ENCODE measurements around the gene ADAMTSL2. TPM values are rescaled to one million over a fixed set of nuclear protein-coding genes. Genes with fewer than 3 reads are reported as not detected.

Gene ADAMTSL2
- total RNA-seq, 4 donors from 2014 or later, result 0.64 to 2.4 (median 1.5) TPM

- intact Hi-C loops (cut with DNase I; ENCODE audit: low total_unique reads), result loop anchor here (1.0 kb wide), 1 partner anchor 44 kb away; no protein-coding TSS in a partner anchor
Observed at GRCh38 chr9:133528876-133529241, 5.6 kb upstream of the ADAMTSL2 start.

DNA sequence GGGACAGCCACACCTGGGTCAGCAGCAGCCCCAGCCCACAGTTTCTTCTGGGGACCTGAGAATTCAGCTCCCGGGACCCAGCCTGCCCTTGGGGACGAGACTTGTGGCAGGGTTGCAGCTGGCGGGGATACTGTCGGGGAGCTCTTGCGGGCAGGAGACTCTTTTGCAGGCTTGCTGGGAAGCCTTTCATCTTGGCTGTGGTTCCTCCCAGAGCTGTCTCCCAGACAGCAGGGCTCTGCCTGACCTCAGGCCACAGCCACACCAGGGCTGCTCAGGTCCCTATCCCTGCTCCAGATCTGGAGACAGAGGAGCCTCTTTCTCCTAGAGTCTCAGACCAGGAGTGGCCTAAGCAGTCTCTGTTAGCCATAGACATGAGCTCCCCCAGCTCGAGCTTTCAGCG is 5.0 kb upstream of the ADAMTSL2 start:
- H3K4me3 ChIP-seq, result no peak overlapping the region
- no peaks in the 10 kb centered on the region for H3K9me3 ChIP-seq
- H3K4me1 ChIP-seq, result peaks cover 8 to 35% (median 18%) of the 10 kb centered on the region in 4 donors
- in situ Hi-C loops (cut with MboI; ENCODE audit: low pct_ligation_motif_present in 1 of 4, low pct_unique_long_range_greater_than_20kb in 1 of 4, low sequenced_read_pairs in 3 of 4) (loop anchor here in 1 of 4 donors (25.0 kb wide), 1 partner anchor 183 kb away; no protein-coding TSS in a partner anchor), intact Hi-C loops (cut with DNase I; ENCODE audit: low total_unique reads) (no loop called here)
- no peaks in the 10 kb centered on the region for H3K36me3 ChIP-seq
- no peak overlapping the region for H3K27ac ChIP-seq
- H3K27me3 ChIP-seq, result peaks cover 21% of the 10 kb centered on the region
- WGBS, 2 donors (ENCODE audit: low coverage in 1 of 2), result 60 to 74% methylated on average over 1 to 6 of the region's 7 CpGs
- TF ChIP-seq, protein P1, sequence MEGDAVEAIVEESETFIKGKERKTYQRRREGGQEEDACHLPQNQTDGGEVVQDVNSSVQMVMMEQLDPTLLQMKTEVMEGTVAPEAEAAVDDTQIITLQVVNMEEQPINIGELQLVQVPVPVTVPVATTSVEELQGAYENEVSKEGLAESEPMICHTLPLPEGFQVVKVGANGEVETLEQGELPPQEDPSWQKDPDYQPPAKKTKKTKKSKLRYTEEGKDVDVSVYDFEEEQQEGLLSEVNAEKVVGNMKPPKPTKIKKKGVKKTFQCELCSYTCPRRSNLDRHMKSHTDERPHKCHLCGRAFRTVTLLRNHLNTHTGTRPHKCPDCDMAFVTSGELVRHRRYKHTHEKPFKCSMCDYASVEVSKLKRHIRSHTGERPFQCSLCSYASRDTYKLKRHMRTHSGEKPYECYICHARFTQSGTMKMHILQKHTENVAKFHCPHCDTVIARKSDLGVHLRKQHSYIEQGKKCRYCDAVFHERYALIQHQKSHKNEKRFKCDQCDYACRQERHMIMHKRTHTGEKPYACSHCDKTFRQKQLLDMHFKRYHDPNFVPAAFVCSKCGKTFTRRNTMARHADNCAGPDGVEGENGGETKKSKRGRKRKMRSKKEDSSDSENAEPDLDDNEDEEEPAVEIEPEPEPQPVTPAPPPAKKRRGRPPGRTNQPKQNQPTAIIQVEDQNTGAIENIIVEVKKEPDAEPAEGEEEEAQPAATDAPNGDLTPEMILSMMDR (IDR thresholded peaks at IDR 0.05), result no peak
- TF ChIP-seq POLR2AphosphoS5 (IDR thresholded peaks at IDR 0.05), result no peak
- no peak for TF ChIP-seq POLR2A (IDR thresholded peaks at IDR 0.05)
- no peak for TF ChIP-seq EP300 (IDR thresholded peaks at IDR 0.05; ENCODE audit: low read depth)
- DNase-seq, result no peak

More at GRCh38 chr9:133528876-133529241, 5.6 kb upstream of the ADAMTSL2 start:
- Histone ChIP-seq H3K4me1 (peaks cover 2 to 29% (median 15%) of the 10 kb centered on the region in 4 donors), H3K36me3 (no peaks in the 10 kb centered on the region), H3K27ac (no peak overlapping the region), H3K9me3 (no peaks in the 10 kb centered on the region), H3K4me3 (no peak overlapping the region), H3K27me3 (peaks cover 15% of the 10 kb centered on the region)
- no peak for DNase-seq
- in situ Hi-C loops (cut with MboI; ENCODE audit: low pct_ligation_motif_present in 1 of 4, low pct_unique_long_range_greater_than_20kb in 1 of 4, low sequenced_read_pairs in 3 of 4), result loop anchor here in 1 of 4 donors (25.0 kb wide), 1 partner anchor 183 kb away; no protein-coding TSS in a partner anchor
- 55% methylated on average over 10 of the region's 11 CpGs; no CpG with 5 or more reads in 1 of the 2 donors for WGBS, 2 donors (ENCODE audit: low coverage in 1 of 2)
- TF ChIP-seq, protein P1 (IDR thresholded peaks at IDR 0.05), result no peak
- TF ChIP-seq EP300 (IDR thresholded peaks at IDR 0.05; ENCODE audit: low read depth) (no peak), POLR2A (IDR thresholded peaks at IDR 0.05) (no peak), POLR2AphosphoS5 (IDR thresholded peaks at IDR 0.05) (no peak)

- Histone ChIP-seq H3K4me3 (no peak overlapping the region), H3K4me1 (peaks cover 12 to 39% (median 22%) of the 10 kb centered on the region in 4 donors), H3K27me3 (peaks cover 25% of the 10 kb centered on the region), H3K27ac (no peak overlapping the region), H3K36me3 (no peaks in the 10 kb centered on the region), H3K9me3 (no peaks in the 10 kb centered on the region)
- DNase-seq, result no peak
- WGBS, 2 donors (ENCODE audit: low coverage in 1 of 2), result 85% methylated on average over 7 of the region's 7 CpGs; no CpG with 5 or more reads in 1 of the 2 donors
- no peak for TF ChIP-seq EP300 (IDR thresholded peaks at IDR 0.05; ENCODE audit: low read depth)
- TF ChIP-seq POLR2AphosphoS5 (IDR thresholded peaks at IDR 0.05), result no peak
- TF ChIP-seq POLR2A (IDR thresholded peaks at IDR 0.05), result no peak
- TF ChIP-seq, protein P1 (IDR thresholded peaks at IDR 0.05), result no peak
- in situ Hi-C loops (cut with MboI; ENCODE audit: low pct_ligation_motif_present in 1 of 4, low pct_unique_long_range_greater_than_20kb in 1 of 4, low sequenced_read_pairs in 3 of 4) (loop anchor here in 2 of 4 donors (10.0 to 25.0 kb wide), 2 partner anchors 182 to 195 kb away; no protein-coding TSS in a partner anchor), intact Hi-C loops (cut with DNase I; ENCODE audit: low total_unique reads) (loop anchor here (5.0 kb wide), 1 partner anchor 197 kb away; no protein-coding TSS in a partner anchor)
Observed at GRCh38 chr9:133529874-133530273, 4.6 kb upstream of the ADAMTSL2 start.

GRCh38 chr9:133531293-133531692 is 3.2 kb upstream of the ADAMTSL2 start:
- in situ Hi-C loops (cut with MboI; ENCODE audit: low pct_ligation_motif_present in 1 of 4, low pct_unique_long_range_greater_than_20kb in 1 of 4, low sequenced_read_pairs in 3 of 4), result loop anchor here in 2 of 4 donors (10.0 to 25.0 kb wide), 2 partner anchors 181 to 194 kb away; no protein-coding TSS in a partner anchor
- H3K27me3 ChIP-seq, result peaks cover 35% of the 10 kb centered on the region

More at GRCh38 chr9:133531293-133531692, 3.2 kb upstream of the ADAMTSL2 start:
- intact Hi-C loops (cut with DNase I; ENCODE audit: low total_unique reads), result loop anchor here (5.0 kb wide), 1 partner anchor 196 kb away; no protein-coding TSS in a partner anchor
- Histone ChIP-seq H3K27ac (no peak overlapping the region), H3K4me1 (peaks cover 14 to 46% (median 27%) of the 10 kb centered on the region in 4 donors), H3K4me3 (no peak overlapping the region), H3K9me3 (no peaks in the 10 kb centered on the region), H3K36me3 (no peaks in the 10 kb centered on the region)
- WGBS, 2 donors (ENCODE audit: low coverage in 1 of 2), result 76% methylated on average over 9 of the region's 9 CpGs; no CpG with 5 or more reads in 1 of the 2 donors
- DNase-seq, result no peak
- TF ChIP-seq POLR2A (IDR thresholded peaks at IDR 0.05), result no peak
- no peak for TF ChIP-seq EP300 (IDR thresholded peaks at IDR 0.05; ENCODE audit: low read depth)
- TF ChIP-seq, protein P1 (IDR thresholded peaks at IDR 0.05), result no peak
- no peak for TF ChIP-seq POLR2AphosphoS5 (IDR thresholded peaks at IDR 0.05)
